D721Med (cell line): ENCODE data around the gene ARHGEF10L.

Experiments used
- DNase-seq: peaks from one replicate; pipeline ENCODE4 v3.0.0; 2011; ENCODE audit warnings: low spot score; ENCODE audit not compliant: insufficient read length
- FAIRE-seq: peaks from 2 replicates; lab custom pipeline; 2011; peaks lifted over from hg19 to GRCh38; lab: Jason Lieb, UNC
- CTCF ChIP-seq: IDR thresholded peaks from 2 replicates; pipeline ENCODE4 v1.5.1; 2012; ENCODE audit warnings: mild to moderate bottlenecking, control low read depth; ENCODE audit not compliant: insufficient read depth; ENCODE audit errors: missing control alignments

The ARHGEF10L gene

GRCh38 chr1:17587693-17588047 lies 48.2 kb downstream of the ARHGEF10L start:
- DNase-seq (no peak), FAIRE-seq (no peak)
- TF ChIP-seq CTCF: no peak

GRCh38 chr1:17588048-17588871 lies 48.8 kb downstream of the ARHGEF10L start:
- FAIRE-seq (no peak), DNase-seq (no peak)
- no peak for TF ChIP-seq CTCF

GRCh38 chr1:17591814-17592430 lies 52.4 kb downstream of the ARHGEF10L start:
- FAIRE-seq: no peak
- TF ChIP-seq CTCF: no peak

GRCh38 chr1:17594026-17594425 lies 54.5 kb downstream of the ARHGEF10L start:
- FAIRE-seq (no peak), DNase-seq (no peak)
- no peak for TF ChIP-seq CTCF

More at GRCh38 chr1:17591814-17592430, 52.4 kb downstream of the ARHGEF10L start:
- DNase-seq: no peak

GRCh38 chr1:17594690-17595601 lies 55.4 kb downstream of the ARHGEF10L start:
- no peak for FAIRE-seq
- no peak for TF ChIP-seq CTCF
- no peak for DNase-seq

GRCh38 chr1:17595602-17595925 lies 56.1 kb downstream of the ARHGEF10L start:
- no peak for DNase-seq
- no peak for TF ChIP-seq CTCF
- FAIRE-seq: no peak

GRCh38 chr1:17596186-17596585 lies 56.7 kb downstream of the ARHGEF10L start:
- no peak for DNase-seq
- no peak for TF ChIP-seq CTCF
- no peak for FAIRE-seq
